DMS114 treated with DMSO at 0.1 percent for 48 hours (cell line): ENCODE results near the gene TRIM31.

Experiments used
- DNase-seq: peaks from one replicate; lab custom pipeline; 2025; ENCODE audit not compliant: unreplicated experiment; lab: John Stamatoyannopoulos, UW

TRIM31 gene

DNA sequence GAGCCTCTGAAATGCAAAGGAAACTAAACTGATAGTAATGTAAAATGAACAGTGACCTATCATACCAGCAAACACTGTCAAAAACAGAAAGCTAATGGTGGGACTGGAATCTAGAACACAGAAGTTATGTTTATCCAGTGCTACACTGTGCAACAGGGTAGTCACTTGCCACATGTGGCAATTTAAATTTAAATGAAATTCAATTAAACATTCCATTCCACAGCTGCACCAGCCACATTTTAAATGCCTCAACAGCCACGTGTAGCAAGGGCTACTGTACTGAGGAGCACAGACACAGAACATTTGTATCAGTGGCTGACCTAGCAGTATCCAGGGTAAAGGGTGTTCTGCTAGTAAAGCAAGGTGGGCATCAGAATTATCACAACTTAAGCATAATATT, 57.4 kb downstream of the TRIM31 start:
- no peak for DNase-seq

DNA sequence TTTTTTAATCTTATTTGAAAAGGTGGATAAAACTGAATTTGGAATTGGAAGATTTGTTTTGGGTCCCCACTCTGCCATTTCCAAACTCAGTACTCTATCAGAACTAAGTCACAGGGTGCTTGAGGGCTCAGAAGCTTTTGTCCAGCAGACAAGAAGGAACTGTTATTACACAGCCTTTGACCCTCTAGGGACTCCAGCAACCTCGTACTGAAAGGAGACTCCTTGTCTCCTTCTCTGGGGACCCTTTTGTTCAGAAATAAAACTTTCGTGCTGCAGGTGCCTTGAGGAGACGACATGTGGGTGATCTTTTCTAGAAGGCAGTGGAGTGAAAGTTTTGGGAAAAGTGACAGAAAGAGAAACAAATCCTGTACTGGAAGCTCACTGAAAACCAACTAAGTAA, 59.2 kb downstream of the TRIM31 start:
- DNase-seq, result no peak
